K562 (cell line): Measurements from ENCODE around the gene PDE6B.

Experiments
- CTCF ChIP-seq, 3 experiments: IDR thresholded peaks in 2 of 3; conservative IDR thresholded peaks in 1 of 3; 2 replicates each; pipeline ENCODE4 v1.5.1; 2011 to 2012; ENCODE audit warnings: low read length in 3 of 3, mild to moderate bottlenecking in 3 of 3, control low read depth in 2 of 3, improper control_type of control experiment in 1 of 3, inconsistent platforms in 1 of 3, low read depth in 1 of 3, mixed read lengths in 1 of 3, moderate library complexity in 1 of 3; ENCODE audit not compliant: insufficient read depth in 2 of 3
- FOXK1 ChIP-seq: sonication (generic); formaldehyde crosslinking; IDR thresholded peaks from 2 replicates; pipeline ENCODE4 v1.8.0; 2022; ENCODE audit warnings: missing genetic modification reagents, mild to moderate bottlenecking, borderline replicate concordance
- JUN ChIP-seq, 2 experiments: sonication (generic) in 1 of 2; formaldehyde crosslinking in 1 of 2; IDR thresholded peaks; 2 replicates each; pipeline versions ENCODE4 v1.6.1 to v1.8.0; 2012 to 2022; ENCODE audit warnings: borderline replicate concordance in 2 of 2, mild to moderate bottlenecking in 2 of 2, improper control_type of control experiment in 1 of 2, low read depth in 1 of 2, low read length in 1 of 2, missing genetic modification reagents in 1 of 2
- PRDM10 ChIP-seq: fragments of 450-650 bp; IDR thresholded peaks from 2 replicates; pipeline ENCODE4 v1.6.1; 2018; ENCODE audit not compliant: partially characterized antibody
- TCF7L2 ChIP-seq: fragments of 150-350 bp; IDR thresholded peaks from 2 replicates; pipeline ENCODE4 v1.6.1; 2016; ENCODE audit warnings: low read depth, mild to moderate bottlenecking, low read length, moderate library complexity
- ZNF639 ChIP-seq, 2 experiments: fragments of 200-800 bp in 1 of 2; sonication (Bioruptor generic) in 1 of 2; sonication (generic) in 1 of 2; formaldehyde crosslinking in 1 of 2; IDR thresholded peaks in 1 of 2; conservative IDR thresholded peaks in 1 of 2; 2 replicates each; pipeline versions ENCODE4 v1.5.0 to v1.6.1; 2016 to 2020; ENCODE audit warnings: missing compliant biosample characterization in 1 of 2, missing genetic modification characterization in 1 of 2, missing genetic modification reagents in 1 of 2

GRCh38 chr4:659851-660250 lies 34.5 kb downstream of the PDE6B start:
- TF ChIP-seq ZNF639 (CRISPR knock-in tag; conservative IDR thresholded peaks at IDR 0.05 in 1 of 2, IDR thresholded peaks at IDR 0.05 in 1 of 2) = no peak
- TF ChIP-seq FOXK1 (CRISPR knock-in tag) = no peak
- no peak for TF ChIP-seq TCF7L2
- no peak for TF ChIP-seq PRDM10
- no peak for TF ChIP-seq JUN (IDR thresholded peaks at IDR 0.05; ENCODE audit: borderline replicate concordance, low read depth, low read length)
- TF ChIP-seq JUN (CRISPR knock-in tag; IDR thresholded peaks at IDR 0.05; ENCODE audit: borderline replicate concordance) = no peak
- TF ChIP-seq CTCF (IDR thresholded peaks at IDR 0.05 in 2 of 3, conservative IDR thresholded peaks at IDR 0.05 in 1 of 3; ENCODE audit: insufficient read depth in 2 of 3, low read depth in 1 of 3, low read length in 3 of 3) = no peak
